Measurements from ENCODE around the gene LRRC1.

GRCh38 chr6:53766930-53767329, 27.9 kb upstream of the LRRC1 start:
- TF ChIP-seq POLR2AphosphoS5 (IDR thresholded peaks at IDR 0.05) (no peak), POLR2A (IDR thresholded peaks at IDR 0.05) (no peak), CTCF (IDR thresholded peaks at IDR 0.05) (no peak)
